ENCODE results near the gene POLD4.

Gene POLD4

GRCh38 chr11:67314218-67314617 is 39.1 kb downstream of the POLD4 start:
- DNase-seq (ENCODE audit: low spot score), result no peak

- no peak for DNase-seq (ENCODE audit: low spot score)
Measured at GRCh38 chr11:67313125-67313890, 40.0 kb downstream of the POLD4 start.

DNA sequence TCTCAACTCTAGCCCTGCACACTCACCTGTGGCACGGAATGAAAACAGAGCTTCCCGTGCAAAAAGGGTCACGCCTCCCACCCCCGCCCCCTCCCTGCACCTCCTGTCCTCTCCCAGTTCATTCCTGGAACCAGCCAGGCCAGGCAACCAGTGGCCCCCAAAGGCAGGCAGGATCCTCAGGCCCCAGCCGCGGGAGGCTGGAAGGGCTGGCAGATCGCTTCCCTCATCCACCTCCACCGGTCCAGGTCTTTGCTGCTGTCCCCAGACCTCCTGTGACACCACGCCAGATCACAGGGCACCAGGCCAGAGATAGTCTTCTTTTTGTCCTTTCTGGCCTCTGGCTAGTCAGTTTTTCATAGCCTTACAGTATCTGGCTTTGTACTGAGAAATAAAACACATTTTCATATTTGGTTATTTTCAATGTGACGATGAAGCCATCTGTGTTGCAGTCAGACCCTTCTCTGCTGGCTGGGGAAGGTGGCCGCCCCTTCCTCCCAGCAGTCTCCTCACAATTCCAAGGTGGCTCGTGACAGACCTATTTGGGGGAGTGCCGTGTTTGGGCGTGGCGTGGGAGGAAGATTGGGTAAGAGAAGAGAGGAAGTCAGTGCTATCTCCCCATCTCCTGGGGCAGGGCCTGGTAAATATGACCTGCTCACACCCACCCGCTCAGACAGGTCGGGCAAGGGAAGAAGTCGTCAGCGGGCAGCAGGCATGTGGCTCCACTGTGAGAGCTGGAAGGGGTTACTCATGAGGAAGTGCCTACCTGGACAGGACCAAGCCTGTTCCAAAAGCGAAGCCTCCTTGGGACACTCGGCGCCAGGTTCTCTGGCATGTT is 40.9 kb downstream of the POLD4 start:
- DNase-seq (ENCODE audit: low spot score), result no peak

DNA sequence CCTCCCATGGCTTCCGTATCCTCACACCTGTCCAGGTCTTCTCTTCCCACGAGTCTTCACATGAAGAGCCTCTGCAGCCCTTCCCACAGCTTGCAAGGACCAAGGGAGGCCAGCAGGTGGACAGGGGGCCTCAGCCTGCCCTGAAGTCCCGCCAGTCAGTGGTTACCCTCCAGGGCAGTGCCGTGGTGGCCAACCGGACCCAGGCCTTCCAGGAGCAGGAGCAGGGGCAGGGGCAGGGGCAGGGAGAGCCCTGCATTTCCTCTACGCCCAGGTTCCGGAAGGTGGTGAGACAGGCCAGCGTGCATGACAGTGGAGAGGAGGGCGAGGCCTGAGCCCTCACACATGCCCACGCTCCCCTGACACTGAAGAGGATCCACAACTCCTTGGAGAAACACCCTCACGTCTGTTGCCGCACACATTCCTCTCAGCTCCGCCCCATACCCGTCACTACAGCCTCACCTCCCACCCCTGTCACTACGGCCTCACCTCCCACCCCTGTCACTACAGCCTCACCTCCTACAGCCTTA is 41.7 kb downstream of the POLD4 start:
- no peak for DNase-seq (ENCODE audit: low spot score)

DNA sequence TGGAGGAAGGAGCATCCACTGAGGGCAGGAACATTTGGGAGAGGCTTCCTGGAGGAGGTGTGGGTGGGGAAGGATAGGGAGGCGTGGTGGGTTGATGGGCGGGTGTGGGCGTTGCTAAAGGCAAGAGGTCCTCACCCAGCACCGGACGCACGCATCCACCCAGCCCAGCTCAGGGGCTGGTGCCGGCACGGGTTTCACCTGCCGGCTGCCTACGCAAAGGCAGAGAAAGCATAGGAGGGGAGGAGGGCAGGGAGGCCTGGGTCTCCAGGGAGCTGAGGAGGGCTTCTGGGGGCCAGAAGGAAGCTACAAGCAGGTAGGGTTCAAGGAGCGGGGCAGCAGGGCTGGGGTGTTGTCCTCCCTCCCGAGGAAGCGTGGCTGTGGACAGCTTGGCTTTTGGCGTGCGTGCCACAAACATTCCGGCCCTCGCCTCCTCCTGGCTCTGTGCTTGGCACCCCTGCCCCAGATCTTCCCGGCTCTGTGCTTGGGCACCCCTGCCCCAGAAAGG is 42.2 kb downstream of the POLD4 start:
- no peak for DNase-seq (ENCODE audit: low spot score)

DNA sequence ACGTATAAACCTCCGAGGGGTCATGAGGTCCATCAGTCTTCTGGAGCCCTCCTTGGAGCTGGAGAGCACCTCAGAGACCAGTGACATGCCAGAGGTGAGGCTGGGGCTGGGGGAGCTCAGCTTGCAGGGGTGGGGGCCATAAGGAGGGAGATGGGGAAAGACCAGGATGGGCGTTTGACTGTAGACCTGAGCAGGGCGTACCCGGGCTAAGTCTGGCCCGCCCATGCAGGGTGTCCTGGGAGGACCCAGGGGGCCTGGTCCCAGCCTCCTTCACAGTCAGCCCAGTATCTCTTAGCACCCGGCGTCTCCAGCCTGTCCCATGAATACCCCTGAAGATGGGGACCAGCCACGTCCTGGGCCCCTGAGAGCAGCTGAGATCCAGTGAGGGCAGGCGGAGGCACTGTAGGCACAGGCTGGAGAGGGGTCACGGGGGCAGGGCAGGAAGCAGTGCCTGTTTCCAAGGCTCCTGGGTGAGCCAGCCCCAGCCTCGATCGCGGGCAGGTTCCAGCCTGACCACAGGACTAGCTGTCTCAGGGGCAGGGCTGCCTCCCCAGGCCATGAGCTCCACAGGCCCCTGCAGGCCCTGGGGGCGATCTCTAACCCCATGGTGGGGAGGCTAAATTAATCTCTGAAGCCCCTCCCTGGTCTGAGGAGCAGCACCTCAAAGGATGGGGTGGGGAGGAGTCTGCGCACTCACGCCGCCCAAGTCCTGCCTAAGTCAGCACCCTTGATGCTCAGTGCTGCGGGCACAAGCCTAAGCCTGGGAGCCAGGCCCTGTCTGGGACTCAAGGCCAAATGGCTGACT is 42.9 kb downstream of the POLD4 start:
- no peak for DNase-seq (ENCODE audit: low spot score)

GRCh38 chr11:67309661-67310061 is 43.7 kb downstream of the POLD4 start:
- DNase-seq (ENCODE audit: low spot score), result no peak

DNA sequence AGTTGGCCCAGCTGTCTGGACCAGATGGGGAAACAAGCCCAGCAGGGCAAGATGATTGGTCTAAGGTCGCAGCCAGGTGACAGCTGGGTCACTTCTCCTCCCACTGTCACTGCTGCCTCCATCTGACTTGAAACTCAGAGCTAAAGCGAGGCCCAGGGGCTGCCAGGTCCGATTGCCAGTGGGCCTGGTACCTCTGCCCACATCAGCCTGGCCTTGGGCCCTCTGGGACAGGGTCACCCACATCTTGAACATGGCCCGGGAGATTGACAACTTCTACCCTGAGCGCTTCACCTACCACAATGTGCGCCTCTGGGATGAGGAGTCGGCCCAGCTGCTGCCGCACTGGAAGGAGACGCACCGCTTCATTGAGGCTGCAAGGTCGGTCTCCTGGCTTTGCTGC is 44.2 kb downstream of the POLD4 start:
- no peak for DNase-seq (ENCODE audit: low spot score)

GRCh38 chr11:67308031-67308866 is 45.1 kb downstream of the POLD4 start:
- DNase-seq (ENCODE audit: low spot score), result no peak

DNA sequence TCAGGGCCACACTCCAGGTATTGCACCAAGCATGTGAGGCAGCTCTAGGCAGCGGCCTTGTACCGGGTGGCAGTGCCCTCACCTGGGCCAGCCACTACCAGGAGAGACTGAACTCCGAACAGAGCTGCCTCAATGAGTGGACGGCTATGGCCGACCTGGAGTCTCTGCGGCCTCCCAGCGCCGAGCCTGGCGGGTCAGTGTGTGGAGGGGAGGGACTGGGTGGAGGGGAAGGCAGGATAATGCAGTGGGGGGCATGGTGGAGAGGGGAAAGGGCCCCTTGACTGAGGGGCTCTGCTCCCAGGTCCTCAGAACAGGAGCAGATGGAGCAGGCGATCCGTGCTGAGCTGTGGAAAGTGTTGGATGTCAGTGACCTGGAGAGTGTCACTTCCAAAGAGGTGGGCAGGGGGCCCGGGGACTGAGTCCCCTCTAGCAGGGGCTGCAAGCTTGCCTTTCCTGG is 45.8 kb downstream of the POLD4 start:
- DNase-seq (ENCODE audit: low spot score), result no peak

- no peak for DNase-seq (ENCODE audit: low spot score)
Measured at GRCh38 chr11:67306769-67307544, 46.4 kb downstream of the POLD4 start.

DNA sequence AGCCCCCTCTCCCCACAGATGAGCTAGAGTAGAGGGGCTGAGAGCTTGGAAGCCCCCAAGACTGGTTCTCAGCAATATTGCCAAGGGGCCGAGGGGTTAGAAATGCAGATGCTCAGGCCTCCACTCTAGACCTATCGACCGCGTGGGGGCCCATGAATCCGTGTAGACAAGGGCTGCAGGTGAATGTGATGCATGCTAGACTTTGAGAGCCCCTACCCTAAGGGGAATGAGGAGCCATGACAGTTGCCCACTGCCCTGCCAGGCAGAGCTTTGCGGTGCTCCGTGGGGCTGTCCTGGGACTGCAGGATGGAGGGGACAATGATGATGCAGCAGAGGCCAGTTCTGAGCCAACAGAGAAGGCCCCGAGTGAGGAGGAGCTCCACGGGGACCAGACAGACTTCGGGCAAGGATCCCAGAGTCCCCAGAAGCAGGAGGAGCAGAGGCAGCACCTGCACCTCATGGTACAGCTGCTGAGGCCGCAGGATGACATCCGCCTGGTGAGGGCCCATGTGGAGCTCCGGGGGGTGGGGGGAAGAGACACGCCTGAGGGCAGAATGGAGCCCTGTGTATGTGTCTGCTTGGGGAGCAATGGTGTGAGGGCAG is 48.7 kb downstream of the POLD4 start:
- DNase-seq (ENCODE audit: low spot score), result no peak

DNA sequence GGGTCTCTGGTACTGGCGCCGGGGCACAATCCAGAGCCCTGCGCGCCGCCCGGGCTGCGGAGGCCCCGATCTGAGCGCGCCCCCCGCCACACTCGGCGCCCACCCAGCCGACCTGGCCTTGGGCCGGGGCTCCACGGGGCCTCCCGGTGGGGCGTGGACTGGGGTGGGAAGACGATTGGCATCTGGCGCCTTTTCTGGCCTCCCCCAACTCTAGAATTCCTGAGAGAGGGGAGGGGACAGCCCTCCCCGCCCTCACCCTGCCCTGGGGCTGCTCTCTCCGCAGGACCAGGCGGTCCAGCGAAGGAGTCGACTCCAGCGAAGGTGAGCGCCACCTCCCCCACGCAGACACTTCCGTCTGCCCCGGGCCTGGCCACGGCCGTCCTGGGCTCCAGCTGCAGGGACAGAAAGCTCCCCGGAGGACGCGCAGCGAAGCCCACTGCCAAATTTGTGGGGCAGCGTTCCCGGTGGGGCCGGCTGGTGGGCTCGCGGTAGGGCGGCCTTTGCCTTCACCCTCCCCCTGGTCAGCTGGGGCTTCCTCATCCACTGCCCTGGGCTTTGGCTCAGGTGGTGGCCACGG is 49.4 kb downstream of the POLD4 start:
- DNase-seq (ENCODE audit: low spot score), result peak; percentile 41

GRCh38 chr11:67303132-67303834 is 50.1 kb downstream of the POLD4 start, which contains the start of gene SSH3:
Gene SSH3 (plus strand): TSS chr11:67303530. CDS start chr11:67303626, 96 bp downstream.
- peak; percentile 83 for DNase-seq (ENCODE audit: low spot score)

GRCh38 chr11:67302571-67303131 is 50.7 kb downstream of the POLD4 start:
- no peak for DNase-seq (ENCODE audit: low spot score)

- DNase-seq (ENCODE audit: low spot score), result peak; percentile 81
Measured at GRCh38 chr11:67301951-67302516, 51.3 kb downstream of the POLD4 start.

GRCh38 chr11:67301313-67301921 is 51.9 kb downstream of the POLD4 start:
- DNase-seq (ENCODE audit: low spot score), result no peak
